Effector CD8-positive, alpha-beta T cell (primary cell): ENCODE data around the gene CEACAM20.
"Not testable (repeated sequence)": the region's sequence is repeated elsewhere in the genome, so short reads cannot be mapped to it uniquely, and the experiment has no call there.

Source experiments
- DNase-seq: peaks from one replicate; lab custom pipeline; 2025; lab: John Stamatoyannopoulos, UW

Gene CEACAM20

GRCh38 chr19:44548736-44549135 lies 19.3 kb upstream of the CEACAM20 start:
- no peak for DNase-seq

GRCh38 chr19:44544031-44544430 lies 14.6 kb upstream of the CEACAM20 start:
- DNase-seq: no peak

DNA sequence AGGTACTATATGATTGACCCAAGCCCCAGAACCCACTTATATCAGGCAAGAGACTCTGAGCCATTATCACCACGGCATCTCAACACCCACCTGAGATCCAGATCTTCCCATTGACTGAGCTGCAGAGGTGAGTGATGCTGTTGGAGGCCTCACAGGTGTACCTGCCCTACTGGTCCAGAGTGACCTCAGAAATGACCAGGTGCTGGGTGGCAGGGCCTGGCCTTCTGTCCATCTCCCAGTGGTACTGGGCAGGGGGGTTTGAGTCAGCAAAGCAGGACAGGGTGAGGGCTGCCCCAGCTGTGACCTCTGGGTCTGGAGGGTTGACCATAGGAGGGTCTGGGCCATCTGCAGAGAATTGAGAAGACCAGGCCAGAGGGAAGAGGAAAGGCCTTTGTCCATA lies 13.2 kb upstream of the CEACAM20 start:
- no peak for DNase-seq

DNA sequence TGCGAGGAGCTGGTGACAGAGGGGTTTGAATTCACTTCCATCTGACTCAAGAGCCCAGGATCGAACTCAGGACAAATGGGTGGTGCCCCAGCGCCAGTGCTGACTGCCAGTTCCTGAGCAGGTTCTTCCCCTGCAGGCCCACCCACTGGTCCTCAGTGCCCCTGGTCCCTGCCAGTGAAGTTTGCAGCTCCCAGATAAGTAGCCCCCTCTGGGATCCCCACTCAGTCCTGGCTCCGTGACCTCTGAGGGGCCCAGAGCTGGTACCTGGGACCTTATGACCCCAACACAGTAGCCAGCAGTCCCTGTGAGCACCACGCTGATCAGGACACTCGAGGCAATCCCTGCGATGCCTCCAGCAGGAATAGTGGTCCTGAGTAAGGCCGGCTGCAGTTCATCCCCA lies 11.3 kb upstream of the CEACAM20 start:
- DNase-seq: no peak

DNA sequence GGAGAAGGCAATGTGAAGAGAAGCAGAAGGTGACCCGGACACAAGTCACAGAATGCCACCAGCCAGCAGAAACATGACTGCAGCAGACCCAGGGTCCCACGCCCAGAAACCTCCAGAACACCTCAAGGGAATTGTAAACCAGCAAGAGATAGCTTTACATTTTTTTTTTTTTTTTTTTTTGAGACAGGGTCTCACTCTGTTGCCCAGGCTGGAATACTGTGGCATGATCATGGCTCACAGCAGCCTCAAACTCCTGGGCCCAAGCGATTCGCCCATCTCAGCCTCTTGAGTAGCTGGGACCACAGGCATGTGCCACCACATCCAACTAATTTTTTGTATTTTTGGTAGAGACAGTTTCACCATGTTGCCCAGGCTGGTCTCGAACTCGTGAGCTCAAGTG lies 10.5 kb upstream of the CEACAM20 start:
- no peak for DNase-seq

GRCh38 chr19:44539236-44539826 lies 9.9 kb upstream of the CEACAM20 start:
- DNase-seq: no peak

GRCh38 chr19:44535361-44535760 lies 5.9 kb upstream of the CEACAM20 start:
- not testable (repeated sequence) for DNase-seq

- DNase-seq: no peak
These were observed 3.3 kb upstream of the CEACAM20 start for GRCh38 chr19:44532819-44533218.

DNA sequence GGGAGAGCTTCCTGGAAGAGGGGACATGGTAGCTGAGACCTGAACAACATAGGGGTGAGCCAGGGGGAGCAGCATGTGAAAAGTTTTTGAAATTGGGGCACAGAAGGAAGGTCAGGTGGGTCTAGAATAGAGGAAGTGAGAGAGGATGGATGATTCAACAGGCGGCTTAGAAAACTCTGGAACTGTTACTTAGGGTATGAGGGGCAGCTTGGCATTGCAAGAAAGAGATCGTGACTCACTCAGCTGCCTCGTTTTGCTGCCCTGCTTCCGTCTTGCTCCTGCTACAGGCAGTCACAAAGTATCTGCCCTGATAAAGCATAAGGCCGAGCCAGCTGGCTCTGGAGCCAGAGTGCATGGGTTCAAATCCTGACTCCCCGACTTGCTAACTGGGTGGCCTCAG lies 1.3 kb upstream of the CEACAM20 start:
- no peak for DNase-seq

GRCh38 chr19:44527554-44527953 lies 1.9 kb downstream of the CEACAM20 start:
- no peak for DNase-seq

DNA sequence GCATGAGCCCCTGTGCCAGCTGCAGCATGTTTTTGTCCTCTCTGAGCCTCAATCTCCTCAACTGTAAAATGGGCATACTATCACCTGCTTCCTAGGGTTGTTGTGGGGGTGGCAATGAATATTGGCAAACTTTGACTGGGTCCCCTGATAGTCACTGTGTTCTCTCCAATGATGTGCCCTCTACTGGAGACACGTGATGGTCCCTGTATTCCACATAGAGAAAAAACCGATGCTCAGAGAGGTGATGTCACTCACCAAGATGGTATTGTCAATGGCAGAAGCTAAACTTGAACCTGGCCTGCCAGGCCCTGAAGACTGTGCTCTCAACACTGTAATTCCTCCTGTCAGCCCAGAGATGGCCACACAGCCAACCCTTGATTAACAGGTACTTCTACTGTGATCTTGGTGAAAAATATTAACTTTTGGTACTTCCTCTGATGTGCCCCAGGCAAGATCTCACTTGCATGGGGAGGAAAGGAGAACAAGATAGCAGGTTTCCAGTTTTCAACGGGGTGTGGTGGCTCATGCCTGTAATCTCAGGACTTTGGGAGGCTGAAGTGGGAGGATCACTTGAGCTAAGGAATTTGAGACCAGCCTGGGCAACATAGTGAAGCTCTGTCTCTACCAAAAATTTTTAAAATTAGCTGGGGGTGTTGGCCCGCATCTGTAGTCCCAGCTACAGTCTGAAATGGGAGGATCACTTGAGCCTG lies 3.6 kb downstream of the CEACAM20 start:
- DNase-seq: no peak

- DNase-seq: no peak
These were observed 8.1 kb downstream of the CEACAM20 start for GRCh38 chr19:44521370-44521769.

DNA sequence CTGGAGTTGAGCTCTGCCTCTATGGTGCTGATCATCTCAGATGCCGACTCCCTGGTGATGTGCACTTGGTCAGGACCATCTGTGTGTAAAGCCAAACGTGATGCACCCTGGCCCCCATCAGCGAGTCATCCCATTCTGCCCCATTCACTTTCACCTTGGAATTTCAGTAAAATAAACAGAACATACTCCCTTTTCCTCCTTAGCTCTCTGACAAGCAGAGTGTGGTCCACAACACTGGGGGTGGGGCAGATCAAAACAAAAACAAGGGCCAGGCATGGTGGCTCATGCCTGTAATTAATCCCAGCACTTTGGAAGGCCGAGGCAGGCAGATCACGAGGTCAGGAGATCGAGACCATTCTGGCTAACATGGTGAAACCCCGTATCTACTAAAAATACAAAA lies 12.3 kb downstream of the CEACAM20 start:
- no peak for DNase-seq

DNA sequence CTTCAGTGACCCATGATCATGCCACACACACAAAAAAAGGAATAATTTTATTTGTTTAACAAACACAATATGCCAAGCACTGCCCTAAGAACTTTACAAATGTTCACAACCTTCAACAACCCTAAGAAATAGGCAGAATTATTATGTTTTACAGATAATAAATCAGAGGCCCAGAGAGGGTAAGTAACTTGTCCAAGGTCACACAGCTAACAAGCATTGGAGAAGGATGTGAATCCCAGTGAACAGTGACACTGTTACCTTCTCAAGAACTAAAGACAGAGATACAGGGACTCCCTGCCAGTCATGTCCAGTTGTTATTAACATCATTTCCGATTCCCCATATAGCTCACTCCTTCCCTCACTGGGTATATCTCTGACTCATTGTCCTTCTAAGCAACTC lies 13.6 kb downstream of the CEACAM20 start:
- no peak for DNase-seq

DNA sequence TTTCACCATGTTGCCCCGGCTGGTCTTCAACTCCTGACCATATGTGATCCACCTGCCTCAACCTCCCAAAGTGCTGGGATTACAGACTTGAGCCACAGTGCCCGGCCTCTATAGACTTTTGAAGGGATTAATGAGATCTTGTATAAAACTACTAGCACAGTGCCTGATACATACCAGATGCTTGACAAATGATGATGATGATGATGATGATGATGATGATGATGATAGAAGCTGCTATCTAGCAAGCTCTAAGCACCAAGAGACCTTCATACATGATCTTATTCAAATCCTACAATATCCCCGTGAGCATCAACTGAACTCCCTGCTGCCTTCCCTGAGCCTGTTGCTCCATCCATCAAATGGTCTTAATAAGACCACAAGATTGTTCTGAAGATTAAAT lies 14.4 kb downstream of the CEACAM20 start:
- DNase-seq: no peak

GRCh38 chr19:44512326-44513298 lies 16.9 kb downstream of the CEACAM20 start:
- no peak for DNase-seq

GRCh38 chr19:44509478-44509877 lies 20.0 kb downstream of the CEACAM20 start:
- no peak for DNase-seq

- peak; percentile 89 for DNase-seq
These were observed 29.2 kb downstream of the CEACAM20 start, which contains the start of gene ZNF180 for GRCh38 chr19:44499962-44500949. ZNF180 (minus strand) TSS chr19:44500522; CDS start chr19:44497334, 3,188 bp downstream.

DNA sequence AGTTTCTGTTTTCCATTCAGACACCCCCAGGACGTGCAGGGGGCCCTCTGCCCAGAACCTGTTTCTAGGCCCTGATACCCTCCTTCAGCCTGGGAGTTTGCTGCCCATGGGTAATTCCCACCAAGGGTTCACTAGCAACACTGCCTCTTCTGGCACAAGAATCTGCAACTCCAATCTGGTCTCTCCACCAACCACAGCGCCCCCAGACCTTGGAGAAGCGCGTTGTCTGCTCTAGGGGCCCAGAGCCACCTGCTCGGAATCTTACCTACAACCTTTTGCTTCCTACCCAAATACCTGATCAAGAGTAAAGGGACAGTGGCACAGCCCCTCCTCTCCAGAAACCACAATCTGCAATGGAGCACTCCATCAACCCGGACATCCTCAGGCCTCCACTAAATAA lies 29.9 kb downstream of the CEACAM20 start:
- DNase-seq: no peak

DNA sequence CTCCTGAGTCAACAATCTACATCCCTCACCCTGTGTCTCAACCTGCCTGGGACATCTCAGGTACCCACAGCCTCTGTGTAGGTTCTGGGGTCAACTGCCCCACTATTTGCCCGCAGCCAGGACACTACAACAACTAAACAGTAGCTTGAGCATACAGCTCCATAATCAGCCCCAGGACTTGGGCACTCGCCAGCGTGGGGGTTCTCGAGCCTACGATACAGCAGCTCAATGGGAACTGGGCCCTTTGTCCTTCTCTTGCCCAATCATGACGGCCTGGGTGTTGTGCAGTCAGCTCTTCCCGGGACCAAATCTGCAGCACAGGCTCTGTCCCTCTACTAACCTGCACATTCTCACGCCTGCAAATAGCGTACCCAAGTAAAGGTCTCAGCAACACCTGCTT lies 30.5 kb downstream of the CEACAM20 start:
- DNase-seq: no peak

DNA sequence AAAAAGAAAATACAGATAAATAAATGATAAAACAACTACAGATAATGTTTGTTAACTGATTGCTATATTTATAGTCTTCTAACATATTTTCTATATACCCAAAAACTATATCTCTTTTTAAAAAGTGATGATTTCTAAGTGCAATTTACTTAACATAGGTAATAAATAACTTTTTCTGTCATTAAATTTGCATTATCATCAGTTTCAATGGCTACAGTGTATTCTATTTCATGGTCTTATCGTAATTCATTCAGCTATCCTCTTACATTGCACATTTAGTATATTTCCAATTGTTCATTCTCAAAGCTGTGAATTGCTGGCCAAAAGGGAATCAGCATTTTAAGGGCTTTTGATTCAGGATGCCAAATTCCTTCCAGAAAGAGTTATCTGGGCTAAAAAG lies 32.8 kb downstream of the CEACAM20 start:
- DNase-seq: no peak
